ENCODE data around the gene VPS33B.
A peak's percentile ranks its signal among the peaks of the same experiment; 100 is the strongest.

Gene VPS33B

GRCh38 chr15:90974216-90974615 lies 48.2 kb downstream of the VPS33B start:
- DNase-seq (ENCODE audit: low spot score), result no peak

DNA sequence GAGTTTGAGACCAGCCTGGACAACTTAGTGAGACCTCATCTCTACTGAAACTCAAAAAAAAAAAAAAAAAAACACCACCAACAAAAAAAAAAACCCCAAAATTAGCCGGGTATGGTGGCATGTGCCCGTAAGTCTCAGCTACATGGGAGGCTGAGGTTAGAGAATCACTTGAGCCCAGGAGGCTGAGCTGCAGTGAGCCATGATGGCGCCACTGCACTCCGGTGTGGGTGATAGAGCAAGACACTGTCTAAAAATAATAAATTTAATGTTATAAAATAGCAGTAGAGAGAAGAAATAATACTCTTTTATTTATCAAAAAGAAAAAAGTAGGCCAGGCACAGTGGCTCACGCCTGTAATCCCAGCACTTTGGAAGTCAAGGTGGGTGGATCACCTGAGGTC lies 50.3 kb downstream of the VPS33B start:
- DNase-seq (ENCODE audit: low spot score), result no peak

- no peak for DNase-seq (ENCODE audit: low spot score)
Observed at GRCh38 chr15:90970274-90970673, 52.1 kb downstream of the VPS33B start.

- DNase-seq (ENCODE audit: low spot score), result no peak
Observed at GRCh38 chr15:90968434-90968833, 54.0 kb downstream of the VPS33B start.

DNA sequence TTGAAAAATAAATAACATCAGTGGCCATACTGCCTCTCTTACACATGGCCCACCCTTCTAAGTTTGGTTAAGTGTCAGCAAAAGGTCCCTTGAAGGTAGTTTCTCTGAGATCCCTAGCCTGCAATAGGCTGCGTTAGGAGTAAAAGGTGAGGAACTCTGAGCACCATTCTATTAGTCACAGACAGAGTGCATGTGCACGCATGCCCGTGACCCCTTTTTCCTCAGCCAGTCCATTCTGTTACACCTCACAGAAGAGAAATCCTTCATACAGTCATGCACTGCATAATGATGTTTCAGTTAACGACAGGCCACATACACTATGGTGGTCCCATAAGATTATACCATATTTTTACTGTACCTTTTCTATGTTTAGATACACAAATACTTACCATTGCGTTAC lies 55.2 kb downstream of the VPS33B start:
- no peak for DNase-seq (ENCODE audit: low spot score)

DNA sequence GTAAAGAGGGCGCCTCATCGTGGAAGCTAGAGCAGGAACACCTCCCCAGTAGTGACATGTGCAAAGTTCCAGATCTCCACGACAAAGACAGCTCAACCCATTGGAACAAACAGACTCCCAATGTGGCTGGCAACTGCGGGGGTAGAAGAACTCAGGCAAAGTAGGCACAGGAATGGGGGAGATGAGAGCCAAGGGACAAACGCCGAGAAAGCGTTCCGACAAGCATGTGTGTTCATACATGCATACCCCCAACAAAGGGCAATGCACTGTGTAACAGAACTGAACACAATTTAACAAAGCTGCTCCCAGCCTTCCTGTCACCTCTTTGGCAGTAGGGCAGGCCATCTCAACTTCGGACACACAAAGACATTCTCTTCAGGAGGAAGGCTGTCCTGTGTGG lies 56.1 kb downstream of the VPS33B start:
- no peak for DNase-seq (ENCODE audit: low spot score)

DNA sequence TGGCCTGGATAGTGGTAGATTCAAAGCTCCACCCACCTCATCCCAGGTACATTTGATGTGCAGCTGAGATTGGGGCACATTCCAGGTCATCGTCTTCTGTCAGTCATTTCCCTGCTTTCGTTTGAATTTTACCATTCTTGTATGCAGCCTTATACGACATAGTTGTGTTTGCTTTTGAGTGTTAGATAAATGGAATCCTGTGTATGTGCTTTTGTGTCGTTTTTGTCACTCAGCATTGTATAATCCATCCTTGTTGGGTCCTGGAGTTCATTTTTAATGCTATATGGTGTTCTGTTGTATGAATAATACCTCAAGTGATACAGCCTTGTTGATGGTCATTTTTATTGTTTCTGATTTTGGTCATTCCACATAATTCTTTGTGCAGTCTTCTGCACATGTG lies 60.4 kb downstream of the VPS33B start:
- DNase-seq (ENCODE audit: low spot score), result no peak

DNA sequence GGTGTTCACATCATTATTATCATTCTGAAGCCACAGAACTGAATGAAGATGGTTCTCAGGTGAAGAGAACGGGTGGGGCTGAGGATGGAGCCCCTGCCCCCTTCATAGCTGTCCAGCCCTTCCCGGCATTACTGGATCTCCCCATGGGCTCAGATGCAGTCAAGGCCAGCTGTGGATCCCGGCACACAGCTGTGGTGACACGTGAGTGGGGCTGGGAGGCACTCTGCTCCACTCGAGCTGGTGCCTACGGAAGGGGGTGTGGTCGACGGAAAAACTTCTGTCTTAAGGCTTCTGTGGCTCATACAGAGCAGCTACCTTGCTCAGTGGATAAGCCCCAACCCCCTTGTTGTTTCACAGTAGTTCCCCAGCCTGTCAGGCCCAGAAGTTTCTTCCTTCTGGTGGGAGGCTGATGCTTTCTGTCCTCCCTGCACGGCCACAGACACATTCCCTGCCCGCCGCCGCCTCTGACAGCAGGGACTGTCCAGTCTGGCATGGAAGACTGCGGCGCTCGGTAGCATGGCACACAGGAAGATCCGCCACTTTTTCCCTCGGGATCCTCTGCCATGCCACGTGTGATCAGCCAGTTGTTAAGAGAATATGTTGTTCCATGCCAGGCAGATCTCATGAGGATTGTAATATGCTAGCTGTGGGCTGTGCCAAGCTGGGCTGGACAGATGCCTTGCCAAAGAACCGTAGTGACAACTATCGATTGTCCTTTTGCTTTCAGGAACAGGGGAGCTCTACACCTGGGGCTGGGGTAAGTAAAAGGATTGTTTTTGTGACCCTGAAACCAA lies 61.9 kb downstream of the VPS33B start:
- no peak for DNase-seq (ENCODE audit: low spot score)

- no peak for DNase-seq (ENCODE audit: low spot score)
Observed at GRCh38 chr15:90959894-90960293, 62.5 kb downstream of the VPS33B start.

- no peak for DNase-seq (ENCODE audit: low spot score)
Observed at GRCh38 chr15:90959028-90959595, 63.3 kb downstream of the VPS33B start.

- no peak for DNase-seq (ENCODE audit: low spot score)
Observed at GRCh38 chr15:90957791-90958190, 64.6 kb downstream of the VPS33B start.

GRCh38 chr15:90957031-90957790 lies 65.2 kb downstream of the VPS33B start:
- no peak for DNase-seq (ENCODE audit: low spot score)

GRCh38 chr15:90956274-90957030 lies 65.9 kb downstream of the VPS33B start:
- peak; percentile 98 for DNase-seq (ENCODE audit: low spot score)

DNA sequence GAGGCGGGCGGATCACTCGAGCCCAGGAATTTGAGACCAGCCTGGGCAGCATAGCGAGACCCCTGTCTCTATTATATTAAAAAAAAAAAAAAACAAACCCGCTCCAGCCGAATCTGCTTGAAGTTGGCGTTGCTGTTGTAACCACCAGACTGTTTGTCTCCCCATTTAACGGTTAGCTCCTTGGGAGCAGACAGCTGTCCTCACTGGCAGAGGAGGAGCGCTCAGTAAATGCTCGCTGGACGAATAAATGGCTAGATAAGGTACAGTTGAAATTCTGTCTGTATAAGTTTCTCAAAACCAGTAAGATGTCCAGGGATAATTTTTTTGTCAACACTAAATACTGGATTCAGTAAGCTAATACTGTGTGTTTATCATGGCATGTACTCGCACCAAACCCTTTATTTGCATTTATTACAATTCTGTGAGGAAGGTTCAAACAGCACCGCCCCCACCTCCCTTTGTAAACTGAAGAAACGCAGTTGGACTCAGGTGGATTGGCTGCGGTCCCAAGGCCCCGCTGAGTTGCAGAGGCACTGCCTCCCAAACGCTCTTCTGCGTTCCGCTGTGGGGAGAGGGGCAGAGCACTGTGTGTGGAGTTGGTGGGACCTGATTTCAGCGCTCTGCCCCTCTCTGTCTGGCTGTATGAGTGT lies 66.6 kb downstream of the VPS33B start:
- DNase-seq (ENCODE audit: low spot score), result peak; percentile 69

DNA sequence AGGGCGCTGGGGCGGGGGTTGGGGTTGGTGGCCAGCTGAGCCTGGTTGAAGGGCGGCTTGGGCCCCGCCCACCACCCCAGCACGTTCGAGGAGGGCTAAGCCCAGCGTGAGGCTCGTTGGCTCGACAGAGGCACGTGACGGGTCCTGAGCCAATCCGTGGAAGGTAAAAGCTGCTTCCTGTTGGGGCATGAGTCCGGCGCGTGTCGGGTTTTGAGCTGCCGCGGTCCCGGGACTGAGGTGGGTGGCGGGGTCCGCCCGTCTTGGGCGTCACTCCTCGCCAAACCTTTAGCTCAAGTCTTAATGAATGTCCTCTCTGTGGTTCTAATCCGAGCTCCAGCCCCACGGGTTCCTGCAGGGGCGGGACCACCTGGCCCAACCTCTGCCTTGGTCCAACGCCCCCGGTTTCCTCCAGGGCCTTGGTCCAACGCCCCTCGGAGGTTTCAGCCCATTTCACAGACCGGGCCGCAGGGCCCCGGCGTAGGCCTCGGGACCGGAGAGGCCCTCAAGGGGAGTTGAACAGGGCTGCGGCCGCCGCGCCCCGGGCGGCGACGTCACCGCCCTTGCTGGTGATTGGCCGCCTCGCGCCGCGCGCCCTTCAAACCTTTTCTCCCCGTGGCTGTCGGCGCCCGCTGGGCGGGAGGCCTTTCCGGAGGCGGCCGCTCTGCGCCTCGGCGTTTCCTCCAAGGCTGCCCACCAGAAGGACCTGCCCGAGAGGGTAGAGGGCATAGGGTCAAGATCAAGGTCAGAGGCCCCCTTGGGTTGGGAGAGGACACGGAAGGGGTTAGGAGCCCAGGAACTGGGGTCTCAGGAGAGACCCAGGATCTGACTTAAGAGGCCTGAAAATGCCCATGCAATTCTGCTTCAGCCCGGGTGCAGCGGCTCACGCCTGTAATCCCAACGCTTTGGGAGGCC lies 67.4 kb downstream of the VPS33B start, which contains the start of gene RCCD1:
Gene RCCD1, plus strand, starts transcription at position 173 of the 912 bp plus-strand sequence. CDS start 1,851 bp downstream, outside the sequence.
- peak; percentile 100 for DNase-seq (ENCODE audit: low spot score)

DNA sequence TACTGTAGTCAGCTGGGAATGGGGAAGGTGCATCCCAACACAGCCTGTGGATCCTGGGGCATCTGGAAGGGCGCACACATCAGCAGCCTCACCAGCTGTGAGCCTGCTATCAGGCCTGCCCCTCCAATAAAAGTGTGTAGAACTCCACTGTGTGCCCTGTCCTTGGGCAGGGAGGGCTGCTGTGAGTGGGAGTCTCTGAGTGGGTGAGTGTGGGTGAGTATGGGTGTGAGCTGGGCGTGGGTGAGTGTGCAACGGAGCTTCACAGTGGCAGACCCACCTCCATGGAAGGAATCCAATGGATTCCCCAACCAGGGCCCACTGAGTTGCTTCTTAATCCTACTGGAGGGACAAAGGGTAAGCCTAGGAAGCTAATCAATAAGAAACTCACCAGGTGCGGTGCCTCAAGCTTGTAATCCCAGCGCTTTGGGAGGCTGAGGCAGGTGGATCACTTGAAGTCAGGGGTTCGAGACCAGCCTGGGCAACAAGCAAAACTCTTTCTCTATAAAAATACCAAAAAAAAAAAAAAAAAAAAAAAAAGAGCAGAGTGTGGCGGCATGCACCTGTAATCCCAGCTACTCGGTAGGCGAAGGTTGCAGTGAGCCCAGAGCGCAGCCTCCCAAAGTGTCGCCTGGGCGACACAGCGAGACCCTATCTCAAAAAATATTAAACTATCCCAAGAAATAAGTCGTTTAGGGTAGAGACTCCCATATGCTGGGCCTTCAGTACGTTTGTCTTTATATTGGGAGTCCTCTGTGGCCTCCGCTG lies 68.3 kb downstream of the VPS33B start:
- DNase-seq (ENCODE audit: low spot score), result no peak

GRCh38 chr15:90952901-90953677 lies 69.3 kb downstream of the VPS33B start:
- DNase-seq (ENCODE audit: low spot score), result no peak

DNA sequence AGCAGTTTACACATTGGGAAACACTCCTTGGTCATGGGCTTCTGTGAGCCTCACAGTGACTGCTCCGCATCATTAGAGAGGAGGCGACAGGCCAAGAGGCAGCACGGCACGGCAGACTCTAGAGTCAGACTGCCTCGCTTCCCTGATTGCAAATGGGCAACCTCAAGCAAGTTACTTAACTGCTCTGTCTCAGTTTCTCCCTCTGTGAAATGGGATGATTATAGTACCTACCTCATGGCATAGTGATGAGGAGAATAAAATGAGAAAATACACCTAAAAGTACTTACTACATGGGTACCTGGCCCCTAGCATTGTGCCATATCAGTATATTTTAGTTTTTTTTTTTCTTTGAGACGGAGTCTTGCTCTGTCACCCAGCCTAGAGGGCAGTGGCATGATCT lies 71.7 kb downstream of the VPS33B start:
- DNase-seq (ENCODE audit: low spot score), result no peak
